HEK293T (cell line): ENCODE measurements around the gene ARID1B.

Experiments used
- CTCF ChIA-PET: fragments of 350-600 bp; formaldehyde crosslinking; extraction: SDS; loops from one replicate; lab custom pipeline; 2021; ENCODE audit warnings: antibody characterized with exemption, inconsistent platforms; lab: Yijun Ruan, JAX
- POLR2A ChIA-PET: fragments of 350-600 bp; formaldehyde crosslinking; extraction: SDS; loops from one replicate; lab custom pipeline; 2020; ENCODE audit warnings: antibody characterized with exemption, inconsistent platforms; lab: Yijun Ruan, JAX
- DNase-seq: peaks from one replicate; pipeline ENCODE4 v3.0.0; 2012; ENCODE audit warnings: mixed read lengths; ENCODE audit errors: extremely low spot score
- ARNT ChIP-seq: fragments of 450-650 bp; IDR thresholded peaks from 2 replicates; pipeline ENCODE4 v1.6.1; 2017; ENCODE audit warnings: mild to moderate bottlenecking
- BHLHE40 ChIP-seq: fragments of 450-650 bp; IDR thresholded peaks from 2 replicates; pipeline ENCODE4 v1.6.1; 2016; ENCODE audit warnings: mild to moderate bottlenecking, moderate library complexity, borderline replicate concordance
- CTBP1 ChIP-seq: fragments of 450-650 bp; IDR thresholded peaks from 2 replicates; pipeline ENCODE4 v1.6.1; 2016; ENCODE audit warnings: borderline replicate concordance
- ELF4 ChIP-seq: fragments of 450-650 bp; IDR thresholded peaks from 2 replicates; pipeline ENCODE4 v1.6.1; 2017; ENCODE audit warnings: antibody characterized with exemption
- FOXA1 ChIP-seq: fragments of 450-650 bp; IDR thresholded peaks from 2 replicates; pipeline ENCODE4 v1.6.1; 2016; ENCODE audit warnings: mild to moderate bottlenecking
- FOXK2 ChIP-seq: fragments of 450-650 bp; IDR thresholded peaks from 2 replicates; pipeline ENCODE4 v1.6.1; 2016; ENCODE audit warnings: mild to moderate bottlenecking
- FOXM1 ChIP-seq: fragments of 450-650 bp; IDR thresholded peaks from 2 replicates; pipeline ENCODE4 v1.6.1; 2017; ENCODE audit warnings: mild to moderate bottlenecking, borderline replicate concordance
- HDGF ChIP-seq: fragments of 450-650 bp; IDR thresholded peaks from 2 replicates; pipeline ENCODE4 v1.6.1; 2017; ENCODE audit warnings: antibody characterized with exemption, borderline replicate concordance
- L3MBTL2 ChIP-seq: fragments of 450-650 bp; conservative IDR thresholded peaks from 2 replicates; pipeline ENCODE4 v1.6.1; 2016; ENCODE audit warnings: mild to moderate bottlenecking
- LEF1 ChIP-seq: fragments of 450-650 bp; IDR thresholded peaks from 2 replicates; pipeline ENCODE4 v1.6.1; 2017; ENCODE audit warnings: mild to moderate bottlenecking, borderline replicate concordance
- NFRKB ChIP-seq: fragments of 450-650 bp; IDR thresholded peaks from 2 replicates; pipeline ENCODE4 v1.6.1; 2016; ENCODE audit warnings: mild to moderate bottlenecking, moderate library complexity
- PKNOX1 ChIP-seq: fragments of 450-650 bp; IDR thresholded peaks from 2 replicates; pipeline ENCODE4 v1.6.1; 2016
- SP1 ChIP-seq: fragments of 450-650 bp; IDR thresholded peaks from 2 replicates; pipeline ENCODE4 v1.6.1; 2017
- SUZ12 ChIP-seq: fragments of 450-650 bp; IDR thresholded peaks from 2 replicates; pipeline ENCODE4 v1.6.1; 2016; ENCODE audit warnings: mild to moderate bottlenecking
- TARDBP ChIP-seq: fragments of 450-650 bp; IDR thresholded peaks from 2 replicates; pipeline ENCODE4 v1.6.1; 2016
- ZNF384 ChIP-seq: fragments of 450-650 bp; IDR thresholded peaks from 2 replicates; pipeline ENCODE4 v1.6.1; 2016

ARID1B gene

DNA sequence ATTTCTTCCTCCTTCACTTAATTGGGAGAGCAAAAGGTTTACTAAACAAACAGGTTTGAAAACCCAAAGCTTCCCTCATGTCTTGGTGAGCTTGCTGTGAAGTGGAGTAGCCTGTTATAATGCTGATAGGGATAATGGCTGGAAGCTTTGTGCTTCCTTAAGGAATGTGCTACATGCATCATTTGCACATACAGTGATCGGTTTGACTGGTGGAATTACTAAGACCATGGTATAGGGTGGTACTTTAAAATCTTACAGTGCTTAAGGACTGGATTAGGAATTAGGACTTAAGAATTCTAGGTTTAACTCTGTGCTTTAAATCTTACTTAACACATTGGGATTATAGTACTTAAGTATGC is 75.7 kb downstream of the ARID1B start:
- CTCF ChIA-PET, result interaction anchor here (0.6 to 0.7 kb wide), 2 partner anchors 37 to 125 kb away, joined by 3 to 4 read pairs; no protein-coding TSS in a partner anchor
- TF ChIP-seq TARDBP, result no peak
- TF ChIP-seq ELF4, result no peak
- TF ChIP-seq SUZ12, result no peak
- TF ChIP-seq ARNT, result no peak
- no peak for TF ChIP-seq PKNOX1
- no peak for TF ChIP-seq L3MBTL2
- TF ChIP-seq FOXM1, result no peak
- no peak for TF ChIP-seq HDGF
- POLR2A ChIA-PET, result interaction anchor here (2.5 kb wide), 1 partner anchor 72 kb away, joined by 6 read pairs; no protein-coding TSS in a partner anchor
- no peak for DNase-seq

- no peak for TF ChIP-seq ARNT
- TF ChIP-seq NFRKB, result no peak
- TF ChIP-seq FOXA1, result no peak
- TF ChIP-seq ZNF384, result no peak
- no peak for TF ChIP-seq ELF4
- no peak for TF ChIP-seq LEF1
- no peak for DNase-seq
- ChIA-PET CTCF (interaction anchor here (1.0 kb wide), 1 partner anchor 146 kb away, joined by 3 read pairs; no protein-coding TSS in a partner anchor), POLR2A (interaction anchor here (1.3 to 2.5 kb wide), 2 partner anchors 10 to 73 kb away, joined by 4 to 6 read pairs; no protein-coding TSS in a partner anchor)
Observed at GRCh38 chr6:156853733-156854132, 76.6 kb downstream of the ARID1B start.

DNA sequence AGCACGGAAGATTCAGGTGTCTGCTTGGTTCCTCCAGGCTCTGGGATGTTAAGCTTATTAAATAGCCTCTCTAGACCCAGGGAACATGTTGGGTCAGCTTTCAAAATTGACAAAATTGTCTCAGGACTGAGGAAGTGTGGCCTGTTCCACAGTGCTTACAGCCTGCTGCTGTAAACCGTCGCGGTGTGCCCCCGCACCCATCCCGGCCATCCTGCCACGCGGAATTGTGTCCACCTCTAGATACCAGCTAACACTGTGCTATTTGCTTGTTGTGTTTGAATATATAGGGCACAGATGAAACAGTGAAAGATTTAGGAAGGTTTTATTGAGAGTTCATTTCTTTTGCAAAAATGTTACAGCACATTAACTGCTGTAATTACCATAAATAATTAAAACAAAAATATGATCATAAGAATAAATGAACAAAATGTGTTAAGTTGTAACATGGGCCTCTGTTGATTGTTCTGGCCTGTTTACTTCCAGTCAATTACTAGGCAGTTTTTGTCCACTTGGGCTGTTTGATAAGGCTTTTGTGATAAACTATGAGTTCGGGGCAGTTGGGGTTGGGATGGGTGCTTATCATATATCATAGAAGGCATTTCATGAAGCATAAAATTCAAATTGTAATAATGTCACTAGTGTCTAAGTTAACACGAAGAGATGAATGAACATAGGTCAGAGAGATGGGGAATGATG is 77.4 kb downstream of the ARID1B start:
- ChIA-PET POLR2A (interaction anchor here (1.3 to 2.5 kb wide), 2 partner anchors 10 to 74 kb away, joined by 4 to 6 read pairs; no protein-coding TSS in a partner anchor), CTCF (interaction anchor here (1.0 kb wide), 1 partner anchor 145 kb away, joined by 3 read pairs; no protein-coding TSS in a partner anchor)
- TF ChIP-seq SP1 (no peak), HDGF (no peak), BHLHE40 (no peak), ZNF384 (no peak), TARDBP (no peak)
- no peak for DNase-seq

- TF ChIP-seq HDGF, result no peak
- no peak for TF ChIP-seq NFRKB
- no peak for TF ChIP-seq ARNT
- TF ChIP-seq FOXK2, result no peak
- POLR2A ChIA-PET, result no interaction called here
- no peak for DNase-seq
- CTCF ChIA-PET, result interaction anchor here (1.1 kb wide), 1 partner anchor 9 kb away, joined by 3 read pairs; no protein-coding TSS in a partner anchor
Observed at GRCh38 chr6:156857573-156857972, 80.4 kb downstream of the ARID1B start.

DNA sequence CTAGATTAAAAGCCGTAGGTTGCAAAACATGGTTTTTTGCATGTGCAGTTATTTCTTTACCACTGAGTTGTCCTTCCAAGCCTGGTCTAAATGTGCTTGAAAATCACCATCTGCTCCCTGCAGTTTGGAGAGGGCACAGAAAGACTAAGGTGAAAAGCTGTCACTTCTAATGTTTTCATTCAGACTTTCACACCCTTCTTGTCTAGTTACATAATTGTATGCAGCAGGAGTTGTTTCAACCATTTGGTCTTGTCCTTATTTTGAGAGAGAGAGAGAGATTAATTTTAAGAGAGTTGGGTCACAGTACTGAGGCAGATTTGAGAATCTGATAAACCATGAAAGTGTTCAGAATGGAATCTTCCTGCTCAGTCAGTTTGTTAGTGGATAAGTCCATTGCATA is 82.5 kb downstream of the ARID1B start:
- no peak for TF ChIP-seq PKNOX1
- no peak for TF ChIP-seq SUZ12
- no peak for TF ChIP-seq L3MBTL2
- TF ChIP-seq FOXM1, result no peak
- no peak for TF ChIP-seq LEF1
- TF ChIP-seq ZNF384, result no peak
- POLR2A ChIA-PET, result no interaction called here
- CTCF ChIA-PET, result no interaction called here
- DNase-seq, result no peak

- no peak for TF ChIP-seq ELF4
- TF ChIP-seq ARNT, result no peak
- TF ChIP-seq CTBP1, result no peak
- TF ChIP-seq FOXK2, result no peak
- no peak for TF ChIP-seq NFRKB
- no peak for TF ChIP-seq PKNOX1
- TF ChIP-seq HDGF, result no peak
- TF ChIP-seq SP1, result no peak
- TF ChIP-seq SUZ12, result no peak
- no peak for TF ChIP-seq BHLHE40
- no peak for TF ChIP-seq ZNF384
- no peak for TF ChIP-seq FOXM1
- TF ChIP-seq LEF1, result no peak
- no peak for TF ChIP-seq FOXA1
- TF ChIP-seq L3MBTL2, result no peak
- CTCF ChIA-PET, result no interaction called here
- no peak for DNase-seq
- POLR2A ChIA-PET, result interaction anchor here (1.0 kb wide), 1 partner anchor 11 kb away, joined by 3 read pairs; no protein-coding TSS in a partner anchor
Observed at GRCh38 chr6:156862711-156863110, 85.5 kb downstream of the ARID1B start.

DNA sequence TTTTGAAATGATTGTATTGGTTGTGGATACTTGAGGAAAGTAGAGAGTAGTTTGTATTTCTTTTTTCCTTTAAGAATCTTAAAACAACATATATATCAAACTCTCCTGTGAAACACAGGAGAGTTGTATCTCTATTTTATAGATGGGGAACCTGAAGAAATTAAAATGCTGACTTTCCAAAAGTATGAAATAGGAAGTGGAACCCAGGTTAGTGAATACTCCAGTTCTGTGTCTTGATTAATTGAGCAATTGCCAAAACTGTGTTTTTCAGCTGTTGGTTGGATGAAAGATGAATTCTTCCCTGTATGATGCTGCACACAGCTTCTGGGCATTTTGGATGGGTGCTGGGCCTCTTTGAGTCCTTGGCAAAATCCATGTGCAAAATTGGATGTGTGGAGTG is 86.3 kb downstream of the ARID1B start:
- CTCF ChIA-PET, result no interaction called here
- DNase-seq, result no peak
- POLR2A ChIA-PET, result interaction anchor here (1.2 kb wide), 1 partner anchor 10 kb away, joined by 4 read pairs; no protein-coding TSS in a partner anchor
- TF ChIP-seq SP1 (no peak), CTBP1 (no peak), L3MBTL2 (no peak)
